GM21576 (cell line): ENCODE measurements around the gene FOXD4L5.
"Not testable (repeated sequence)": the region's sequence is repeated elsewhere in the genome, so short reads cannot be mapped to it uniquely, and the experiment has no call there.

ENCODE experiments used
- ATAC-seq: cut with Tn5 transposase; IDR thresholded peaks from one replicate; pipeline ENCODE4 v1.9.1; 2021; ENCODE audit warnings: mild to moderate bottlenecking, moderate library complexity; ENCODE audit not compliant: unreplicated experiment

Gene FOXD4L5

GRCh38 chr9:65285109-65285508 lies at the start of gene FOXD4L5:
Gene FOXD4L5 (minus strand): TSS chr9:65285209. CDS start chr9:65284377, 832 bp downstream.
- ATAC-seq: not testable (repeated sequence)

- ATAC-seq: not testable (repeated sequence)
Measured at GRCh38 chr9:65283943-65284342, 1.1 kb downstream of the FOXD4L5 start.

GRCh38 chr9:65282976-65283375 lies 2.0 kb downstream of the FOXD4L5 start:
- not testable (repeated sequence) for ATAC-seq
